GM12878 (cell line): ENCODE data around the gene BICC1.

Experiments used
- CTCF ChIP-seq, 3 experiments: IDR thresholded peaks in 2 of 3; conservative IDR thresholded peaks in 1 of 3; 2 replicates each; pipeline ENCODE4 v1.5.1; 2011; ENCODE audit warnings: low read depth in 3 of 3, low read length in 3 of 3, mild to moderate bottlenecking in 3 of 3, control low read depth in 2 of 3, moderate library complexity in 2 of 3, inconsistent platforms in 1 of 3, mixed read lengths in 1 of 3; ENCODE audit not compliant: control insufficient read depth in 2 of 3, insufficient read depth in 1 of 3; ENCODE audit errors: extremely low read depth in 1 of 3
- EGR1 ChIP-seq, 2 experiments: IDR thresholded peaks; 1 replicate in 1 of 2; 2 replicates in 1 of 2; pipeline ENCODE4 v1.6.1; 2011 to 2012; ENCODE audit warnings: low read depth in 2 of 2, low read length in 2 of 2, borderline replicate concordance in 1 of 2, mild to moderate bottlenecking in 1 of 2, moderate library complexity in 1 of 2
- EP300 ChIP-seq, 2 experiments: fragments of 150-350 bp in 1 of 2; IDR thresholded peaks; 2 replicates each; pipeline ENCODE4 v1.6.1; 2011 to 2012; ENCODE audit warnings: low read depth in 2 of 2, low read length in 2 of 2, borderline replicate concordance in 1 of 2, improper control_type of control experiment in 1 of 2, inconsistent platforms in 1 of 2; ENCODE audit not compliant: control insufficient read depth in 1 of 2
- EZH2 ChIP-seq: IDR thresholded peaks from 2 replicates; pipeline ENCODE4 v1.6.1; 2012; ENCODE audit warnings: low read depth, mild to moderate bottlenecking, control low read depth, inconsistent platforms, low read length, borderline replicate concordance; ENCODE audit not compliant: control insufficient read depth
- GATAD2B ChIP-seq: fragments of 450-650 bp; conservative IDR thresholded peaks from 2 replicates; pipeline ENCODE4 v1.6.1; 2017; ENCODE audit warnings: low read depth, mild to moderate bottlenecking, moderate library complexity
- HCFC1 ChIP-seq: fragments of 150-350 bp; IDR thresholded peaks from 2 replicates; pipeline ENCODE4 v1.6.1; 2014; ENCODE audit warnings: low read length
- MXI1 ChIP-seq: fragments of 150-350 bp; IDR thresholded peaks from 2 replicates; pipeline ENCODE4 v1.6.1; 2011; ENCODE audit warnings: low read depth, mild to moderate bottlenecking, inconsistent platforms, low read length, improper control_type of control experiment
- POLR2A ChIP-seq: IDR thresholded peaks from 2 replicates; pipeline ENCODE4 v1.6.1; 2011; ENCODE audit warnings: low read depth, mild to moderate bottlenecking, low read length
- POU2F2 ChIP-seq: IDR thresholded peaks from 3 replicates; pipeline ENCODE4 v1.6.1; 2011; ENCODE audit warnings: low read depth, mild to moderate bottlenecking, low read length, borderline replicate concordance
- PRDM15 ChIP-seq: fragments of 450-650 bp; formaldehyde crosslinking; IDR thresholded peaks from 2 replicates; pipeline ENCODE4 v1.4.0; 2020; ENCODE audit warnings: mild to moderate bottlenecking, moderate library complexity
- ZSCAN29 ChIP-seq: fragments of 450-650 bp; IDR thresholded peaks from 2 replicates; pipeline ENCODE4 v1.6.1; 2017; ENCODE audit warnings: mild to moderate bottlenecking, moderate library complexity
- ZZZ3 ChIP-seq: IDR thresholded peaks from 2 replicates; pipeline ENCODE4 v1.6.1; 2011; ENCODE audit warnings: low read depth; ENCODE audit not compliant: control insufficient read depth, insufficient read length

- no peak for TF ChIP-seq CTCF (IDR thresholded peaks at IDR 0.05 in 2 of 3, conservative IDR thresholded peaks at IDR 0.05 in 1 of 3; ENCODE audit: control insufficient read depth in 2 of 3, extremely low read depth in 1 of 3, insufficient read depth in 1 of 3, low read depth in 3 of 3, low read length in 3 of 3)
- no peak for TF ChIP-seq EZH2
- TF ChIP-seq PRDM15 (CRISPR knock-in tag), result no peak
- no peak for TF ChIP-seq EP300 (IDR thresholded peaks at IDR 0.05; ENCODE audit: borderline replicate concordance in 1 of 2, control insufficient read depth in 1 of 2, low read depth in 2 of 2, low read length in 2 of 2)
- no peak for TF ChIP-seq POLR2A
- TF ChIP-seq GATAD2B, result no peak
- no peak for TF ChIP-seq HCFC1
- no peak for TF ChIP-seq POU2F2
- TF ChIP-seq MXI1, result no peak
- TF ChIP-seq ZSCAN29, result no peak
- no peak for TF ChIP-seq ZZZ3
- TF ChIP-seq EGR1 (IDR thresholded peaks at IDR 0.05; ENCODE audit: borderline replicate concordance in 1 of 2, low read depth in 2 of 2, low read length in 2 of 2), result no peak
Observed at GRCh38 chr10:58853668-58854067, 341.0 kb downstream of the BICC1 start.
